Measurements from ENCODE around the gene PLEKHG4.

The PLEKHG4 gene

GRCh38 chr16:67268136-67268579 lies 11.2 kb upstream of the PLEKHG4 start:
- Histone ChIP-seq H3K4me1 (ENCODE audit: control insufficient read depth, insufficient read depth, low read length, unreplicated experiment) (peaks cover 26% of the 10 kb centered on the region), H3K27me3 (ENCODE audit: insufficient read depth, low read length) (no peaks in the 10 kb centered on the region), H3K79me2 (ENCODE audit: control insufficient read depth, insufficient read depth, low read length, unreplicated experiment) (no peaks in the 10 kb centered on the region), H3K36me3 (ENCODE audit: insufficient read depth, low read length) (no peaks in the 10 kb centered on the region), H2AFZ (ENCODE audit: low read length, unreplicated experiment) (no peak overlapping the region), H3K4me3 (ENCODE audit: low read depth, low read length) (no peak overlapping the region), H3K27ac (ENCODE audit: low read depth, low read length) (peak overlapping the region; percentile 73)

GRCh38 chr16:67269766-67270165 lies 9.6 kb upstream of the PLEKHG4 start:
- no peak overlapping the region for H3K4me3 ChIP-seq (ENCODE audit: low read depth, low read length)
- peak overlapping the region; percentile 85; the same call in 1 of the 2 replicates for H3K27ac ChIP-seq (ENCODE audit: low read depth, low read length)
- H2AFZ ChIP-seq (ENCODE audit: low read length, unreplicated experiment): no peak overlapping the region
- no peaks in the 10 kb centered on the region for H3K27me3 ChIP-seq (ENCODE audit: insufficient read depth, low read length)
- peaks cover 26% of the 10 kb centered on the region for H3K4me1 ChIP-seq (ENCODE audit: control insufficient read depth, insufficient read depth, low read length, unreplicated experiment)
- no peaks in the 10 kb centered on the region for H3K36me3 ChIP-seq (ENCODE audit: insufficient read depth, low read length)
- H3K79me2 ChIP-seq (ENCODE audit: control insufficient read depth, insufficient read depth, low read length, unreplicated experiment): no peaks in the 10 kb centered on the region

- Histone ChIP-seq H2AFZ (ENCODE audit: low read length, unreplicated experiment) (no peak overlapping the region), H3K36me3 (ENCODE audit: insufficient read depth, low read length) (no peaks in the 10 kb centered on the region), H3K4me1 (ENCODE audit: control insufficient read depth, insufficient read depth, low read length, unreplicated experiment) (peaks cover 28% of the 10 kb centered on the region)
These were observed 8.4 kb upstream of the PLEKHG4 start for GRCh38 chr16:67270931-67271338.

GRCh38 chr16:67271446-67271845 lies 7.9 kb upstream of the PLEKHG4 start:
- no peak overlapping the region for H2AFZ ChIP-seq (ENCODE audit: low read length, unreplicated experiment)
- H3K27ac ChIP-seq (ENCODE audit: low read depth, low read length): no peak overlapping the region
- H3K4me3 ChIP-seq (ENCODE audit: low read depth, low read length): no peak overlapping the region
- peaks cover 2% of the 10 kb centered on the region; the same call in 1 of the 2 replicates for H3K36me3 ChIP-seq (ENCODE audit: insufficient read depth, low read length)
- no peaks in the 10 kb centered on the region for H3K27me3 ChIP-seq (ENCODE audit: insufficient read depth, low read length)
- H3K4me1 ChIP-seq (ENCODE audit: control insufficient read depth, insufficient read depth, low read length, unreplicated experiment): peaks cover 31% of the 10 kb centered on the region
- peaks cover 10% of the 10 kb centered on the region for H3K79me2 ChIP-seq (ENCODE audit: control insufficient read depth, insufficient read depth, low read length, unreplicated experiment)

More at GRCh38 chr16:67270931-67271338, 8.4 kb upstream of the PLEKHG4 start:
- Histone ChIP-seq H3K27ac (ENCODE audit: low read depth, low read length) (no peak overlapping the region), H3K79me2 (ENCODE audit: control insufficient read depth, insufficient read depth, low read length, unreplicated experiment) (peaks cover 5% of the 10 kb centered on the region), H3K4me3 (ENCODE audit: low read depth, low read length) (no peak overlapping the region), H3K27me3 (ENCODE audit: insufficient read depth, low read length) (no peaks in the 10 kb centered on the region)

GRCh38 chr16:67275321-67275720 lies 4.0 kb upstream of the PLEKHG4 start:
- H3K36me3 ChIP-seq (ENCODE audit: insufficient read depth, low read length): peaks cover 4% of the 10 kb centered on the region; the same call in 1 of the 2 replicates
- H3K79me2 ChIP-seq (ENCODE audit: control insufficient read depth, insufficient read depth, low read length, unreplicated experiment): peaks cover 22% of the 10 kb centered on the region
- no peaks in the 10 kb centered on the region for H3K27me3 ChIP-seq (ENCODE audit: insufficient read depth, low read length)
- peaks cover 31% of the 10 kb centered on the region for H3K4me1 ChIP-seq (ENCODE audit: control insufficient read depth, insufficient read depth, low read length, unreplicated experiment)
- H3K4me3 ChIP-seq (ENCODE audit: low read depth, low read length): no peak overlapping the region
- no peak overlapping the region for H2AFZ ChIP-seq (ENCODE audit: low read length, unreplicated experiment)
- no peak overlapping the region for H3K27ac ChIP-seq (ENCODE audit: low read depth, low read length)

GRCh38 chr16:67277294-67277998 lies 1.9 kb upstream of the PLEKHG4 start:
- Histone ChIP-seq H3K79me2 (ENCODE audit: control insufficient read depth, insufficient read depth, low read length, unreplicated experiment) (peaks cover 26% of the 10 kb centered on the region), H3K27ac (ENCODE audit: low read depth, low read length) (peak overlapping the region; percentile 95), H3K27me3 (ENCODE audit: insufficient read depth, low read length) (no peaks in the 10 kb centered on the region), H2AFZ (ENCODE audit: low read length, unreplicated experiment) (no peak overlapping the region), H3K4me1 (ENCODE audit: control insufficient read depth, insufficient read depth, low read length, unreplicated experiment) (peaks cover 35% of the 10 kb centered on the region), H3K36me3 (ENCODE audit: insufficient read depth, low read length) (peaks cover 5% of the 10 kb centered on the region; the same call in 1 of the 2 replicates), H3K4me3 (ENCODE audit: low read depth, low read length) (peak overlapping the region; percentile 85)

GRCh38 chr16:67277999-67278772 lies 1.1 kb upstream of the PLEKHG4 start:
- Histone ChIP-seq H3K4me3 (ENCODE audit: low read depth, low read length) (peak overlapping the region; percentile 85), H3K79me2 (ENCODE audit: control insufficient read depth, insufficient read depth, low read length, unreplicated experiment) (peaks cover 26% of the 10 kb centered on the region), H2AFZ (ENCODE audit: low read length, unreplicated experiment) (no peak overlapping the region), H3K27me3 (ENCODE audit: insufficient read depth, low read length) (no peaks in the 10 kb centered on the region), H3K36me3 (ENCODE audit: insufficient read depth, low read length) (peaks cover 13% of the 10 kb centered on the region; the same call in 1 of the 2 replicates), H3K4me1 (ENCODE audit: control insufficient read depth, insufficient read depth, low read length, unreplicated experiment) (peaks cover 35% of the 10 kb centered on the region), H3K27ac (ENCODE audit: low read depth, low read length) (peak overlapping the region; percentile 95)

- Histone ChIP-seq H3K4me3 (ENCODE audit: low read depth, low read length) (peak overlapping the region; percentile 85), H3K27ac (ENCODE audit: low read depth, low read length) (peak overlapping the region; percentile 95), H2AFZ (ENCODE audit: low read length, unreplicated experiment) (peak overlapping the region; percentile 90), H3K79me2 (ENCODE audit: control insufficient read depth, insufficient read depth, low read length, unreplicated experiment) (peaks cover 26% of the 10 kb centered on the region), H3K36me3 (ENCODE audit: insufficient read depth, low read length) (peaks cover 13% of the 10 kb centered on the region; the same call in 1 of the 2 replicates), H3K4me1 (ENCODE audit: control insufficient read depth, insufficient read depth, low read length, unreplicated experiment) (peaks cover 35% of the 10 kb centered on the region), H3K27me3 (ENCODE audit: insufficient read depth, low read length) (no peaks in the 10 kb centered on the region)
These were observed 498 bp upstream of the PLEKHG4 start for GRCh38 chr16:67278773-67279295.

GRCh38 chr16:67280090-67281015 lies 1.0 kb downstream of the PLEKHG4 start:
- H3K36me3 ChIP-seq (ENCODE audit: insufficient read depth, low read length): peaks cover 17% of the 10 kb centered on the region; the same call in 1 of the 2 replicates
- H2AFZ ChIP-seq (ENCODE audit: low read length, unreplicated experiment): no peak overlapping the region
- H3K27ac ChIP-seq (ENCODE audit: low read depth, low read length): no peak overlapping the region
- H3K4me1 ChIP-seq (ENCODE audit: control insufficient read depth, insufficient read depth, low read length, unreplicated experiment): peaks cover 32% of the 10 kb centered on the region
- H3K79me2 ChIP-seq (ENCODE audit: control insufficient read depth, insufficient read depth, low read length, unreplicated experiment): peaks cover 23% of the 10 kb centered on the region
- H3K4me3 ChIP-seq (ENCODE audit: low read depth, low read length): peak overlapping the region; percentile 85
- H3K27me3 ChIP-seq (ENCODE audit: insufficient read depth, low read length): no peaks in the 10 kb centered on the region

Measured in ACC112 (cell line).